Hepatocyte (in vitro differentiated cells): ENCODE data around the gene UQCRHL.

ENCODE experiments used
- CTCF ChIP-seq: fragments of 200-600 bp; sonication (generic); IDR thresholded peaks from 2 replicates; pipeline ENCODE4 v1.5.1; 2016; ENCODE audit warnings: antibody characterized with exemption, mild to moderate bottlenecking; ENCODE audit not compliant: poor library complexity
- EZH2 ChIP-seq: fragments of 200-600 bp; sonication (generic); IDR thresholded peaks from 2 replicates; pipeline ENCODE4 v1.6.1; 2016; ENCODE audit warnings: antibody characterized with exemption, mild to moderate bottlenecking, borderline replicate concordance

GRCh38 chr1:15830258-15830657, 22.8 kb upstream of the UQCRHL start:
- TF ChIP-seq CTCF (no peak), EZH2 (no peak)
